HG03342 (cell line): Measurements from ENCODE around the gene CDHR3.
A peak's percentile ranks its signal among the peaks of the same experiment; 100 is the strongest.

Experiments
- ATAC-seq: cut with Tn5 transposase; IDR thresholded peaks from one replicate; pipeline ENCODE4 v1.9.1; 2021; ENCODE audit warnings: mild to moderate bottlenecking, moderate library complexity; ENCODE audit not compliant: unreplicated experiment

The CDHR3 gene

GRCh38 chr7:106062521-106062931 is 99.5 kb downstream of the CDHR3 start:
- no peak for ATAC-seq

GRCh38 chr7:106063024-106063423 is 100.0 kb downstream of the CDHR3 start:
- ATAC-seq = no peak

DNA sequence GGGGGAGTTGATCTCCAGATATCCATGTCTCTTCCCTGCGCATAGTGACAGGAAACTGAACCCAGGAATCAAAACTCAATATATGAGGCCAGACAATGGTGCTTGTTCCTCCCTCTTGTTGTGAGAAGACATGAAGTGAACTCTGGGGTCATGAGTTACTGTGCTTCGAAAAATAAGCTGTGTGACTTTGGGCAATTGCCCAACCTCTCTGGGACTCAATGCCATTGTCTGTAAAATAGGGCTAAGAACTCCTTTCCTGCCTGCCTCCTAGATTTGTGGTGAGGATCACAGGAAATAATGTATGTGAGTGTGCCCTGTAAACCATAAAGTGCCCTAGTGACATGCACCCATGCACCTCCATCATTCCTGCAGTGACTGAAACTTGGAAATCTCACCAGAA is 100.6 kb downstream of the CDHR3 start:
- no peak for ATAC-seq

DNA sequence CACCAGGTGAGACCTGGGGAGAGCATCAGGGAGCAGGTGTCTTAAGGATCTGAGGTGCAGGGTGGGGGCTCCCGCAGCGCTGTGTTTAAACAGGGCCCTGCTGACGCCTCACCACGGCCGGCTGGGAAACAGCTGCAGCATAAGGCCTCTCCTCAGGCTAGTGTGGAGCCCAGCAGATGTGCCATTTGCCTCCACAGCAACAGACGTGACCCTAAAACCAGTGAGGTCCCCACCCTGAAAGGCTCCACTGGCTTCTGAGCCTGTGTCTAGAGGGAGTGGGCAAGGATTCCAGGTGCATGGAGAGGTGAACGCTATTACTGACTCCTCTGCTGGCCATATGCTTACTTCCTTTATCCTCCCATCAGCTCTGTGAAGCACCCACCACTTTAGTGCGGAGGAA is 101.3 kb downstream of the CDHR3 start:
- ATAC-seq = no peak

- ATAC-seq = no peak
Measured at GRCh38 chr7:106064771-106065574, 101.9 kb downstream of the CDHR3 start.

DNA sequence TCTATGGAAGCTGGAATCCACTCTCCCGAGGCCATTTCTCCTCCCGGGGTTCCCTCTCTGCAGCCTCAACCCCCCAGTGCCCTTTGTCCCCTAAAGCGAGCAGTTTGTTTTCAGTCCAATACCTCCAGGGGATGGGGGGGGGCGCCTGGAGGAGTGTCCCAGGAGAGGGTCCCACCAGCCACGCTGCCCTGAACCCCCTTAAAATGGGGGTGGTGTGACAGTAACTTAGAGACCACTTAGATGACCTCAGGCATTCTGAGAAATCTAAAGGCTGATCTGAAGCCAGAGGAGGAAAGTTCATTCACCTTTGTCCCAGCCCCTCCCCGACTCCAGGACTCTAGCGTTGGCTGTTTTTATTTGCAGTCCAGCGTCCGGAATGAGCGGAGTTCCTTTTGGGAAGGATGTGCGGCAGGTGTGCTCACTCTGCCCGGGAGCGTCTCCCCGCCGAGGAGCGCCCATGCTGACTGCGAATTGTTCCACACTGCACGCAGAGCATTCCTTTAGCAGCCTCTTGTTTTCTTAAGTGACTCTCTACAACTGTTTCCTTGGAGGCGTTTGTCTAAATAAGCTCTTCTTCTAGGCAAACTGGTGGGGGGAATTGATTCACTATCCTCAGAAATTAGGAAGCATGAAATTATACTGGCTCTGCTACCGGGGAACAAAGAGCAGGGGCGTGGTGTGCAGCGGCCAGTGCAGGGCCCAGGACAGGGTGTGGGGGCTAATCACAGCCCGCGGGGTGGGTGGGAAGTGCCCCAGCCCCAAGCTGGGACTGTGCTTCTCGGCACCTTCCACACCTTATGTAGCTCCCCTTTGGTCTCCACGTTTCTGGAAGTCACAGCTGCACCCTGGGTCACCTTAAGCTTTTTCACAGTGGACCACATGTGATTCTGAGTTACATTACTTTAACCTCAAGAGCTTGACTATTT is 102.8 kb downstream of the CDHR3 start:
- no peak for ATAC-seq

- ATAC-seq = no peak
Measured at GRCh38 chr7:106067678-106068077, 104.6 kb downstream of the CDHR3 start.

GRCh38 chr7:106068538-106068961 is 105.5 kb downstream of the CDHR3 start:
- no peak for ATAC-seq

GRCh38 chr7:106068986-106069385 is 105.9 kb downstream of the CDHR3 start:
- ATAC-seq = no peak

DNA sequence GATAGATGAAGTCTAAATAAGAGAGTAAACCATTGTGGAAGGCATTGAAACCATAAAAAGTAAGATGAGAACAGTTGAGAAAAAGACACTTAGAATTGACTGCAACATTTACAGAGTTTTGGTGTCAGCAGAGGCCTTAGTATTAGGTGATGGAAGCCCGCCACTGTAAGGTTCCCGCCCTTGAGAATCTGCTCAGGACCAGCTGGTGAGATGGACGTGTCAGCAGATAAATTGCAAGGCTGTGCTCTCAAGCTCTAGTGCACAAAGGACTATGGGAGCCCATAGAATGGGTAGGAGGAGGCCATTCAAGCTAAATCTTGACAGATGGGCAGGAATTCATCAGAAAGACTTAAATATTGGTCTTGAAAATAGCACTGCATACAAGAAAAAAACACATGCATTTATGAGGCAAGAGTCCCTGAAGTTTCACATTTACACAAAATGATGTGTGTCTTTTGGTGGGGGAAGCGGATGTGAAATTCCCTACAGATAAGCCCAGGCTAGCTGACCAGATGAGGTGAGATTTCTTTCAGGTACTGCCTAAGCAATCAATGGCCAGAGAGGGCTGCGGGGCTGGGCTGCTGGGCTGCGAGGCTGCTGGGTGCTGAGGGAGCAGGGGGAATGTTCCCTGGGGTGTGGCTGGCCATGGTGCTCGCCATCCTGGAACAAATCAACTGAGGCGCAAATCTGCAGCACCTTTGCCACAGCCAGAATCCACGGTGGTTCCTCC is 106.6 kb downstream of the CDHR3 start:
- ATAC-seq = no peak

GRCh38 chr7:106070201-106070551 is 107.1 kb downstream of the CDHR3 start:
- ATAC-seq = no peak

DNA sequence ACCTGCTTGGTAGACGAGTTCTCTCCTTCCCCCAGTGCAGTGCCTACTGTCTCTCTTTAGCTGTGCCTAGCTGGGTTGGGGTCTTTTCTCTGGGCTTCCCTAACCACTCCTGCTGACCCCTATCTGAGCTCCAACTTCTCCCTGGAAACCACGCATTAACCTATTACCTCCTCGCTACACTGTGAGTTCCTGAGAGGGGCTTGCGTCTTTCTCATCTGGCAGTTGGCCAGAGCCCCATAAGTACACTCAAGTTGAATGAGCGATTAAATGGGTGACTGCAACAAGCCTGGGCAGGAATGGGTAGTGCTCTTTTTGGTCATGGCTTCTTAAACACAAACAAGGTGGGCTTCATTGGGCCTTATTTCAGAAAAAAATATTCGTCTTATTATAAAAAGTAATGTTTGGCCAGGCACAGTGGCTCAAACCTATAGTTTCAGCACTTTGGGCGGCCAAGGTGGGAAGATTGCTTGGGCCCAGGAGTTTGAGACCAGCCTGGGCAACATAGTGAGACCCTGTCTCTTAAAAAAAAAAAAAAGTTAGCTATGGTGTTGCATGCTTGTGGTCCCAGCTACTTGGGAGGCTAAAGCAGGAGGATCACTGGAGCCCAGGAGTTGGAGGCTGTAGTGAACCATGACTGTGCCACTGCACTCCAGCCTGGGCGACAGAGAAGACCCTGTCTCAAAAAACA is 107.6 kb downstream of the CDHR3 start:
- no peak for ATAC-seq

- ATAC-seq = peak; percentile 97
Measured at GRCh38 chr7:106071356-106071998, 108.4 kb downstream of the CDHR3 start.

GRCh38 chr7:106071999-106072714 is 109.1 kb downstream of the CDHR3 start:
- ATAC-seq = no peak

DNA sequence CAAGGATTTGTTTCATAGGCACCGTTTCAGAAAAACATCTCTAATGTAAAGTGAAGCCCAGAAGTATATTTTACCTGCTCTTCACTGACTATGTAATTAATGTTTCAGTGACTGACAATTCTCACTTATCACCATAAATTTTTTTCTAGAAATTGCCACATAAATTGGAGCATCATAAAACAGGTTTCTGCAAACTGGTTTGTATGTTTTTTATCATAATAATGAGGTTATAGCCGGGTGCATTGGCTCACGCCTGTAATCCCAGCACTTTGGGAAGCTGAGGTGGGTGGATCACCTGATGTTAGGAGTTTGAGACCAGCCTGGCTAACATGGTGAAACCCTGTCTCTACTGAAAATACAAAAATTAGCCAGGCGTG is 109.6 kb downstream of the CDHR3 start:
- no peak for ATAC-seq

DNA sequence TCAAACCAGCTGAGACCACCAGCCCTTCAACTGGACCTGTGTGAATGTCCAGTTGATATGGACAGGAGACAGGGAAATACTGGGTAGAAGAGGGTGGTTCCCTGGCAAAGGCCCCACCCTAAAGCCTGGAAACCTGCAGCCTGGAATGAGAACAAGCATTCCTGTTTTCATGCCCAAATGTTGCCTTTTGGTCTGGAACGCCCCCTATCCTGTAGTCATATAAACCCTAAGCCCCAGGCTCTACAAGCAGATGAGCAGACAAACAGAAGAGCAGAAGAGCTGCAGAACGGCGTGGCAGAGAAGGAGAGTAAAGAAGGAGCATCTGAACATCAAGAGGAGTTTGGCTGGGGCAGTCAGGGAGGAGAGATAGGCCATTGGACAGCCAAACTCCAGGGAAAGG is 110.6 kb downstream of the CDHR3 start:
- no peak for ATAC-seq

DNA sequence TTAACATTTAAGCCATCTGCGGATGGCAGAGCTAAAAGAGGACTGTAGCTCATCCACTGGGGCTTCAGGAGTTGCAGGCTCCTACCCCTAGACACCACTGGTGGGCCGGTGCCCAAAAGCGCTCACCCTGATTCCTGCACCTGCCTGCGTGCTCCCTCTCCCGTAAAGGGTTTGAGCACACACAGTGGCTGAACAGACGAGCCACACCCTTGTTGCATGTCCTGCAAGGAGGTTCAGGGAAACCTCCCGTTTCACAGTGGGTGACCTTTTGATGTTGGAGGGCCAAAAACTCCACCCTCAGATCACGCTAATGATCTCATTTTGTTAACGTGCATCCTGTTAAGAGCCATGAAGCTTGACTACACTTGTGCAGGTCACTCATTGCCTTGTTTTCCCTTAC is 111.2 kb downstream of the CDHR3 start:
- ATAC-seq = no peak

DNA sequence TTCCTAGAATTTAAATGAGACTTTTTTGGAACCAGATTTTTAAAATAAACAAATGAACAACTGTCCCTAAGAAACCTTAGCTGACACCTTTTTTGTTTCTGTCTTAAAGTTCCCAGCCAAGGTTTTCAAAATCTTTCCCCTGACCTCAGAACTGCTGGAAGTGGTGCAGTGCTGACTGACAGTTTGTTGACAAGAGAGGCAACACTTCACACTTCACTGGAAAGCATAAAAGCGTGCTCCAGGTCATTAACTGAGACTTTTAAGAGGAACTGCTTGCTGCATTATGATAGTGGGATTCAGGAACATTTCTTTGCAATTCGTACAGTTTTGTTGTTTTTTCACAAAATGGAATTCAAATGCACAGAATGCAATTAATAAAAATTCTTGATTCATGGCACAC is 112.9 kb downstream of the CDHR3 start:
- ATAC-seq = no peak

DNA sequence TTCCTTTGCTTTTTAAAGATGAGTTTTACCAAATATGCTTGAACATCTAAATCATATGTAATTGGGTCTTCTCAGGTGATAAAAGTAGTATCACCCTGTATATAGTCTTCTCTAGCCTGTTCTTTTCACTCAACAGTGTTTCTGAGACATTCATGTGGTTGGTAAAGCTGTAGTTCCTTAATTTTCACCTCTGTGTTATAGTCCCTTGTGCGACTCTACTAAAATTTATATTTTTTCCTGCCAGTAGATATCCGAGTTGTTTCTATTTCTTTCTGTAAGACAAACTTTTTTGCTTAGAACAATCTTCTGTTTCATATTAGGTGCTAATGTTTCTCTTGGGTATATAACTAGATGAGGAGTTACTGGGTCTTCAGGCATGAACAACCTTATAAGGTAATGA is 113.5 kb downstream of the CDHR3 start:
- ATAC-seq = no peak
